Left lung (tissue), 10 donors: Measurements from ENCODE around the gene KRT10. TPM values are rescaled to one million over a fixed set of nuclear protein-coding genes. Genes with fewer than 3 reads are reported as not detected.

Experiments
- ATAC-seq: fragments of 200-7000 bp; cut with Tn5 transposase; one replicate; pipeline ENCODE4 v1.9.1; 2020; ENCODE audit warnings: moderate library complexity
- DNase-seq, 4 donors: peaks; one replicate each; pipeline ENCODE4 v3.0.0-alpha.2; 2013 to 2020
- H3K27ac ChIP-seq, 2 donors: fragments of 200-600 bp; sonication (generic) in 1 of 2; one replicate each; pipeline versions ENCODE4 v1.5.0 to v1.8.0; 2020 to 2021
- H3K27me3 ChIP-seq, 2 donors: fragments of 200-600 bp; sonication (generic) in 1 of 2; one replicate each; pipeline versions ENCODE4 v1.5.0 to v1.8.0; 2020 to 2021
- H3K36me3 ChIP-seq, 2 donors: fragments of 200-600 bp; sonication (generic) in 1 of 2; one replicate each; pipeline versions ENCODE4 v1.5.0 to v1.8.0; 2020 to 2021
- H3K4me1 ChIP-seq, 2 donors: fragments of 200-600 bp; one replicate each; pipeline ENCODE4 v1.8.0; 2021
- H3K4me3 ChIP-seq, 2 donors: fragments of 200-600 bp; sonication (generic) in 1 of 2; one replicate each; pipeline versions ENCODE4 v1.5.0 to v1.8.0; 2020 to 2021; ENCODE audit warnings: mild to moderate bottlenecking in 1 of 2
- H3K9me3 ChIP-seq, 2 donors: fragments of 200-600 bp; sonication (generic) in 1 of 2; one replicate each; pipeline versions ENCODE4 v1.5.0 to v1.8.0; 2020 to 2021
- intact Hi-C, 2 donors: fragments of 100-400 bp; cut with DNase I; formaldehyde crosslinking; loops; one replicate each; pipeline versions ENCODE4 v1.11.2 to v1.14.2; 2022
- polyA plus RNA-seq, 6 donors: library from polyadenylated mRNA; unstranded; fragments of 120-200 nt; gene quantifications; one replicate each; pipeline ENCODE4 v1.2.1, GENCODE V29; 2013; ENCODE audit not compliant: insufficient read length in 6 of 6
- total RNA-seq, 2 donors: library from RNA; stranded (reverse); fragmentation: NEBNext Ultra II Directional; extraction: Animal tissue kit (Norgen Biotek cat#: 25700); gene quantifications; one replicate each; pipeline ENCODE4 v1.2.1, GENCODE V29; 2021
- TF ChIP-seq, protein P1 (sequence below), 2 donors: fragments of 200-600 bp; sonication (generic) in 1 of 2; IDR thresholded peaks; one replicate each; pipeline versions ENCODE4 v1.5.0 to v1.8.0; 2021; ENCODE audit warnings: antibody characterized with exemption in 2 of 2
- donor health status: DM: no; HTN: yes; CAD: no.
- donor health status: DM: no; HTN: no; CAD: no.

The KRT10 gene
- total and polyA plus RNA-seq, 8 donors = 30.5 to 58.2 (median 42.2) TPM

DNA sequence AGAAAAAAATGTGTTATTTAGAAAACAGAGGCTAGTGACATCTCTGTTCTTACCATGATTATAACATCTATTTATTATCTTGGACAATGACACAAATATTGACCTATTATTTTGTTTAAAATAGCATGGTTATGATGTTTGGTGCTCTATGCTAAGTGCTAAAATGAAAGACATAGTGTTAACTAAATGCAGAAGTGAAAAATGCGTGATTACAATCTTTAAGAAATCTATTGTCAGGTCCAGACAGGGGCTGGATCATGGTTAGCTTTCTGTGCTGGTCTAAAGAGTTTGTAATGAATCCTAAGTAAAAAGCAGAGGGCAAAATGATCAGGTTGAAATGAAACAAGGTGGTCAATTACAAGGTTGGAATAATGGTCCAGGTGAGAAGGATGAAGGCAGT, 22.0 kb downstream of the KRT10 start:
- no peaks in the 10 kb centered on the region for H3K9me3 ChIP-seq
- TF ChIP-seq, protein P1, sequence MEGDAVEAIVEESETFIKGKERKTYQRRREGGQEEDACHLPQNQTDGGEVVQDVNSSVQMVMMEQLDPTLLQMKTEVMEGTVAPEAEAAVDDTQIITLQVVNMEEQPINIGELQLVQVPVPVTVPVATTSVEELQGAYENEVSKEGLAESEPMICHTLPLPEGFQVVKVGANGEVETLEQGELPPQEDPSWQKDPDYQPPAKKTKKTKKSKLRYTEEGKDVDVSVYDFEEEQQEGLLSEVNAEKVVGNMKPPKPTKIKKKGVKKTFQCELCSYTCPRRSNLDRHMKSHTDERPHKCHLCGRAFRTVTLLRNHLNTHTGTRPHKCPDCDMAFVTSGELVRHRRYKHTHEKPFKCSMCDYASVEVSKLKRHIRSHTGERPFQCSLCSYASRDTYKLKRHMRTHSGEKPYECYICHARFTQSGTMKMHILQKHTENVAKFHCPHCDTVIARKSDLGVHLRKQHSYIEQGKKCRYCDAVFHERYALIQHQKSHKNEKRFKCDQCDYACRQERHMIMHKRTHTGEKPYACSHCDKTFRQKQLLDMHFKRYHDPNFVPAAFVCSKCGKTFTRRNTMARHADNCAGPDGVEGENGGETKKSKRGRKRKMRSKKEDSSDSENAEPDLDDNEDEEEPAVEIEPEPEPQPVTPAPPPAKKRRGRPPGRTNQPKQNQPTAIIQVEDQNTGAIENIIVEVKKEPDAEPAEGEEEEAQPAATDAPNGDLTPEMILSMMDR (IDR thresholded peaks at IDR 0.05) = no peak
- H3K27me3 ChIP-seq = peaks cover 22 to 74% of the 10 kb centered on the region in 2 donors
- H3K4me3 ChIP-seq = no peak overlapping the region
- intact Hi-C loops = loop anchor here in 1 of 2 donors (10.0 kb wide), 1 partner anchor 864 kb away; no protein-coding TSS in a partner anchor
- DNase-seq (no peak), ATAC-seq (no peak)
- no peak overlapping the region for H3K27ac ChIP-seq
- H3K36me3 ChIP-seq = no peaks in the 10 kb centered on the region
- no peaks in the 10 kb centered on the region for H3K4me1 ChIP-seq

GRCh38 chr17:40799859-40800258, 22.6 kb downstream of the KRT10 start, which contains the start of gene KRT28:
Gene KRT28 (minus strand): TSS chr17:40799959. CDS start chr17:40799893, 66 bp downstream.
- TF ChIP-seq, protein P1 (IDR thresholded peaks at IDR 0.05) = no peak
- no peaks in the 10 kb centered on the region for H3K36me3 ChIP-seq
- H3K9me3 ChIP-seq = no peaks in the 10 kb centered on the region
- ATAC-seq (no peak), DNase-seq (no peak)
- no peaks in the 10 kb centered on the region for H3K4me1 ChIP-seq
- intact Hi-C loops = loop anchor here in 1 of 2 donors (10.0 kb wide), 1 partner anchor 865 kb away; no protein-coding TSS in a partner anchor
- no peak within 1 kb of the TSS for H3K27ac ChIP-seq
- no peak within 1 kb of the TSS for H3K4me3 ChIP-seq
- peaks cover 22 to 69% of the 10 kb centered on the region in 2 donors for H3K27me3 ChIP-seq

DNA sequence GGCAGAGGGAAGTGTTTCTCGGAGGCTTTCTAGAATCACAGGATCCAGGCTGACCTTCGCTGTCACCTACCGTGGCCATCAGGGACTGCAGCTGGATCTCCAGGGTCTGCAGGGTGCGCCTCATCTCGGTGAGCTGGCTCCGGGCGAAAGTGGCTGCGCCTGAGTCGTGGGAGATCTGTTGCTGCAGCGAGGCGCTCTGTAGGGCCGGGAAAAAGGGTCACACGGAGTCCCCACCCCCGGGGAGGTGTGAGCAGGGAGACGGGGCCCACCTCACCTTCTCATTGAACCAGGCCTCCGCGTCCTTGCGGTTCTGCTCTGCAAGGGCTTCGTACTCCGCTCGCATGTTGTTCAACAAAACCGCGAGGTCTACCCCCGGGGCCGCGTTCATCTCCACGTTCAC, 25.6 kb downstream of the KRT10 start:
- intact Hi-C loops = no loop called here
- Histone ChIP-seq H3K36me3 (no peaks in the 10 kb centered on the region), H3K4me3 (no peak overlapping the region), H3K4me1 (no peaks in the 10 kb centered on the region), H3K27me3 (peaks cover 16 to 69% of the 10 kb centered on the region in 2 donors), H3K9me3 (no peaks in the 10 kb centered on the region), H3K27ac (no peak overlapping the region)
- DNase-seq (no peak), ATAC-seq (no peak)
- TF ChIP-seq, protein P1 (IDR thresholded peaks at IDR 0.05) = no peak

DNA sequence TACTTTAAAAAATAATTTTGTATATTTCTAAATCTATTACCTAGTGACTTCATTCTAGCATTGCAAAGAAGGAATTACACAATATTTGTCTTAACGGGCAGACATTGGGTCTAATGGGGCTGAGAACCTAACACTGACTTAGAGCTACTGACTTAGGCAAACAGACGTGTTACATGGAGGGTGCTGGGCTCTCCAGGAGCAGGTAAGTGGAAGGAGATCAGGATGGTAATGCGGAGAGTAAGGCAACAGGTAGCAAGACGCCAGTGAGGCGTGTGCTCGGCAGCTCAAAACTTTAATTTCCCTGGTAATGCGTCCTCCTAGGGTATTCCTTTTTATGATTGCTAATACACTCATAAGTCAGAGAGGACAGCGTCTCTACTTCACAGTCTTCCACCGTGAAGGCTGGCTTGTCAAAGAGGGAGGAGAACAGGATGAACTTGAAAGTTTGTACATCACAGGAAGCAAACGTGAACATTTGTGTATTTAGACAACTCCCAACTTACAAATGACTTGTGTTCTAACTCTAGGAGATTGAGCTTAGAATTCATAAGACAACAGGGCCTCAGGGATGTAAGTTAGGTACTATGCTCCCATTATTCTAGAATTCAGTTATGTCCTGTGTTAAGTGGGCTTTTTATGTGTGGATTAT, 27.3 kb downstream of the KRT10 start:
- intact Hi-C loops = no loop called here
- peak; percentile 84 for ATAC-seq

DNA sequence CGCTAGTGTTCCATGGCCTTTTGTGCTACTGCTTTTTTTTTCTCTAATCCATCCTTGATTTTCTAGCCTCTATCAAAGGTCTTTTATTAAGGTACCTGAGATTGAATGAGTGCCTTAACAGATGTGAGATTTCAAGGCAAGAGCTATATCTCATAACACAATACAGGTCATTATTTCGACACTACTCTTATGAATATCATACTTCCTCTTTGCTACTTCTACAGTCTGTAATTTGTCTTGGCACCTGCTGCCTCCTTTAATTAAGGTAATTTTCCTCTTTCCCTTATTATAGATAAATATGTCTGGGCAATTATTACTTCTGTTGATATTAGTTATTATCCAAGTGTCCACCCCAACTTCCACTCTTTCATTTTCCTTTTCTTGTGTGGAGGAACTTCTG, 27.9 kb downstream of the KRT10 start:
- no peak overlapping the region for H3K4me3 ChIP-seq
- no peak for DNase-seq
- ATAC-seq = no peak
- no peaks in the 10 kb centered on the region for H3K9me3 ChIP-seq
- H3K4me1 ChIP-seq = no peaks in the 10 kb centered on the region
- peaks cover 12 to 47% of the 10 kb centered on the region in 2 donors for H3K27me3 ChIP-seq
- TF ChIP-seq, protein P1 (IDR thresholded peaks at IDR 0.05) = no peak
- no peaks in the 10 kb centered on the region for H3K36me3 ChIP-seq
- intact Hi-C loops = loop anchor here in 1 of 2 donors (5.0 kb wide), 1 partner anchor 177 kb away; no protein-coding TSS in a partner anchor
- no peak overlapping the region for H3K27ac ChIP-seq

More for the DNA sequence above, 27.3 kb downstream of the KRT10 start:
- DNase-seq = no peak
- H3K36me3 ChIP-seq = no peaks in the 10 kb centered on the region
- H3K4me1 ChIP-seq = no peaks in the 10 kb centered on the region
- TF ChIP-seq, protein P1 (IDR thresholded peaks at IDR 0.05) = no peak
- H3K4me3 ChIP-seq = no peak overlapping the region
- H3K27me3 ChIP-seq = peaks cover 13 to 54% of the 10 kb centered on the region in 2 donors
- H3K9me3 ChIP-seq = no peaks in the 10 kb centered on the region
- H3K27ac ChIP-seq = no peak overlapping the region
